HG02623 (cell line): ENCODE data around the gene ACSF2.
"Not testable (repeated sequence)": the region's sequence is repeated elsewhere in the genome, so short reads cannot be mapped to it uniquely, and the experiment has no call there.

Source experiments
- ATAC-seq: cut with Tn5 transposase; IDR thresholded peaks from one replicate; pipeline ENCODE4 v1.9.1; 2021; ENCODE audit warnings: moderate library complexity; ENCODE audit not compliant: unreplicated experiment

The ACSF2 gene

DNA sequence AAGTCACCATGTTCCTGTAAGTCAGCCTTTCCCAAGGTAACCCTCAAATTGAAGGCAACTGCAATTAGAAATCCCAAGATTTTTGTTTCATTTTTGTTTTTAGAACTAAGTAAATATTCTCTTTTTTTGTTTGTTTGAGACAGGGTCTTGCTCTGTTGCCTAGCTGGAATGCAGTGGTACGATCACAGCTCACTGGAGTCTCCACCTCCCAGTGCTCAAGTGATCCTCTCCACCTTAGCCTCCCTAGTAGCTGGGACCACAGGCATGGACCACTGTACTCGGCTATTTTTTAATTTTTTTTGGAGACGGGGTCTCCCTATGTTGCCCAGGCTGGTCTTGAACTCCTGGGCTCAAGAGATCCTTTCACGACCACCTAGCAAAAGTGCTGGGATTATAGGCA is 18.1 kb upstream of the ACSF2 start:
- no peak for ATAC-seq

DNA sequence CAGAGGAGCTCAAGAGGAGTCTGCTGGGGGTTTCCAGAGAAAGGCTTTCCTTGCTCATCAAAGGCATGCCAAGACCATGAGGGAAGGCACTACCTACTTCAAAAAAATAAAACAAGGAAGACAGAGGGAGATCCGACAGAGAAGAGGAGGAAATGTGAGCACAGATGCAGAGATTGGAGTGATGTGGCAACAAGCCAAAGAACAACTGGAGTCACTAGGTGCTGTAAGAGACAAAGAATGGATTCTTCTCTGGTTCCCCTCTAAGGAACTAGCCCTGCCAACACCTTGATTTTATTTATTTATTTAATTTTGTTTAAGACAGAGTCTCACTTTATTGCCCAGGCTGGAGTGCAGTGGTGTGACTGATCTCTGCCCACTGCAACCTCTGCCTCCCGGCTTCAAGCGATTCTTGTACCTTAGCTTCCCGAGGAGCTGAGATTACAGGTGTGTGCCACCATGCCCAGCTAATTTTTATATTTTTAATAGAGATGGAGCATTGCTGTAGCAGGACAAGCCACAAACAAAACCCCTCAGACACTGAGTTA is 13.8 kb upstream of the ACSF2 start:
- ATAC-seq, result no peak

DNA sequence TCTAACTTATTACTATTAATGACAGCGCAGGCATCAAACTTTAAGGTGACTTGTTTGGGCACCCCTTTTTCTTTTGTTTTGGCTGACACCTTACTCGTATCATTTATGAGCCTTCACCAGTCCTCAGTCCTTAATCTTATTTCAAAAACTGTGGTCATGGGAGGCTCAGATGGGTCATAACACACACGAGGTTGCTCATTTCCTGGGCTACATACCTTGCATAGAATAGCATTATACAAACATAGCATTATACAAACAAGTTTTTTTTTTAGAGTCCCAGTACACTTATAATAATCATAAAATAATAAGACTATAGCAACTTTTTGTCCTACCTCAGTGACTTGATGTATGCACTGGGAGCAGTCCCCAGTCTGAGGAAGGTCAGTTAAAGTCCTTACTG is 11.2 kb upstream of the ACSF2 start:
- no peak for ATAC-seq

DNA sequence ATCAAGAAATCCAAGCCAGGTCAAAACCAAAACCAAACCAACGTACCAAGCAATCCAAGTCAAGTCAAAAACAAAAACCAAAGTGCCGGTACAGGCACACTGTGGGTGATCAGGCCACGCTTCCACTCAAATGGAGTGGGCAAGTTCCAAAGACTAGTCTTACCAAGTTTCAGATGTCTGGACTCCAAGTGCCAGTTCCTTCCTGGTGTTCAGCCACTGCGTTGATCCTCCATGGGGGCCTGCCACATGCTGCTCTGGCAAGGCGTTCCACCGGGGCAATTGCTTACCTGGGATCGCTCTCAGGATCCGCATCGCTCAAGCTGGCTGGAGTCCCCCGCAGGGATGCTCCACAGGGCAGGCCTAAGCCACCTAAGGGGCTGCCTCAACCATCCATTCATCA is 6.4 kb upstream of the ACSF2 start:
- ATAC-seq, result not testable (repeated sequence)

DNA sequence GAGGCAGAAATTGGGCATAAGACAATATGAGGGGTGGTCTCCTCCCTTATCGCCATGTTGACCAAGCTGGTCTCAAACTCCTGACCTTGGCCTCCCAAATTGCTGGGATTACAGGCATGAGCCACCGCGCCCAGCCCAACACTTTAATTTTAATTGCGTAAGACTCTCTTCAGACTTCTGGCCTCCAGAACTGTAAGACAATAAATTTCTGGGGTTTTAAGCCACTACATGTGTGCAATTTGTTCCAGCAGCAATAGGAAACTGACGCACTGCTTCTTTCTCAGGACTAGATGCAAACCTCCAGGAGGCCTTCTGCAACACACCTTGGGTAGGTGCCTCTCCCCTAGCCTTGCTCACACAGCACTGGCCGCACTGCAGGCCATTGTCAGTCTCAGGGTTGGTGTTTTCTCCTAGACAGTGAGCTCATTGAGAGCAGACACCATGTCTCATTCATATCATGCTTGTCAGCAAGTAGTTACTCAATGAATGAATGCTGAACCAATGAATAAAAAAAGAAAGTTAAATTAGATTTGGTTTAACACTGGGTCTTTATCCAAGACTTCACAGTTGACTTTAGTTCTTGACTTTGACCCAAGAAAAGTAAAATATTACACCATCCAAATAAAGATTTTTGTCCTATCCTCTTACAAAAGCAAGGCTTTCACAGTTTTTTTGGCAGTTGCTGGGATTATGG is 5.5 kb upstream of the ACSF2 start:
- ATAC-seq, result no peak

DNA sequence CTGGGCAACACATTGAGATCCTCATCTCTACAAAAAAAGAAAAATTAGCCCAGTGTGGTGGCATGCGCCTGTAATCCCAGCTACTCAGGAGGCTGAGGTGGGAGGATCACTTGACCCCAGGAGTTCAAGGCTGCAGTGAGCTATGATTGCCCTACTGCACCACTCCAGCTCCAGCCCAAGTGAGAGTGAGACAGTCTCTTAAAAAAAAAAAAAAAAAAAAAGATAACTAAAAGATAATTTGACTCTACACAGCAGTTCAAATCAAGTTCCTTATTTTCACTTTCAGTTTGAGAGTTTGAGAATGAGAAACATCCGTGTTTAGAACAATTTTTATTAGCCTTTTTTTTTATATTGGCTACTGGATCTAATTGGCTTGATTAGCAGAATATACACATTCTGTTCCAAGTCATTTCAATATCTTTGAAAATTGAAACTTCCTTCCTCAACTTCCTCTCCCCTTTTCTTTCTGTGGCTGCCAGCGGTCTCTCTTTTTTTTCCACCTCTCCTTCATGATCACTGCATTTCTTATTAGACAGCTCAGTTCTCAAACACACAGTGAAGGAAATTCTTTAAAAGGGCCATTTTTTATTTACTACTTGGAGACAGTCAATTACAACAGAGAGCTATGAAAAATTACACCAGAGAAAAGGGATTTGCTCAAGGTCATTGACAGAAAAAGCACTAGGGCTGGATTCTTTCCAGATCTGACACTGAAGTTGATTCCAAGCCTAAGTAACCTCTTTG is 4.5 kb upstream of the ACSF2 start:
- ATAC-seq, result no peak

DNA sequence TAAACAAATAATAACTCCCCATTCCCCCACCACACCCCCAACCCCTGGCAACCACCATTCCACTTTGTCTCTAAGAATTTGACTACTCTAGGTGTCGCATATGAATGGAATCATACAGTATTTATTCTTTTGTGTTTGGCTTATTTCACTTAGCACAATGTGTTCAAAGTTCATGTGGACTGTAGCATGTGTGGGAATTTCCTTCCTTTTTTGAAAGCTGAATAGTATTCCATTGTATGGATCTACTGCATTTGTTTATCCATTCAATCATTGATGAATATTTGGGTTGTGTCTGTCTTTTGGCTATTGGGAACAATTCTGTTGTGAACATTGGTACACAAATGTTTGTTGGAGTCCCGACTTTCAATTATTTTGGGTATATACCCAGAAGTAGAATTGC is 3.3 kb upstream of the ACSF2 start:
- no peak for ATAC-seq

DNA sequence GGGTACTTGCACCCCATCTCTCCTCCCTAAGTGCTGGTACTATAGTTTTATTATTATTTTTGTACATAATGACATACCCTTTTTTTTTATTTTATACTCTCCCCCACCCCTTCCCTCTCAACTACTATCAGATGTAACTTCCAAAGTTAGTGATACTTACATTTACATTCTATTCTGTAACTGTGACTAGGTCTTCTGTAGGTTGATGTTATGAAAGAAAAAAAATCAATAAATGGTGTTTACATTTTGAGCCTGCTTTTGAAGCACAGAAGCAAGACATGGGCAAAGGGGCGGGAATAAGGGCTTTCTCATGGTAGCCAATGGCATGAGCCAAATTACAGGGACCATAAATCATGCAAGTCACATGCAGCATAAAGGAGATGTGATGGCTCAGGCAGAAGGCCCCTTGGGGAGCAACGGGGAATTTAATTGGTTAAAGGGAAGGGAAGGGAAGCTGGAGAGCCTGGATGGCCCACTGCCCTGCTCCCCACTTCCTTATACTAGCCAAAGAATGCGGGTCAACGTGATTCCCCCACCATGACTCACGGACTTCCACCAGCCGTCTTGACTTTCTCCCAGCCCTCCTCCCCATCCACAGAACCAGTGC is 2.4 kb upstream of the ACSF2 start:
- ATAC-seq, result no peak

DNA sequence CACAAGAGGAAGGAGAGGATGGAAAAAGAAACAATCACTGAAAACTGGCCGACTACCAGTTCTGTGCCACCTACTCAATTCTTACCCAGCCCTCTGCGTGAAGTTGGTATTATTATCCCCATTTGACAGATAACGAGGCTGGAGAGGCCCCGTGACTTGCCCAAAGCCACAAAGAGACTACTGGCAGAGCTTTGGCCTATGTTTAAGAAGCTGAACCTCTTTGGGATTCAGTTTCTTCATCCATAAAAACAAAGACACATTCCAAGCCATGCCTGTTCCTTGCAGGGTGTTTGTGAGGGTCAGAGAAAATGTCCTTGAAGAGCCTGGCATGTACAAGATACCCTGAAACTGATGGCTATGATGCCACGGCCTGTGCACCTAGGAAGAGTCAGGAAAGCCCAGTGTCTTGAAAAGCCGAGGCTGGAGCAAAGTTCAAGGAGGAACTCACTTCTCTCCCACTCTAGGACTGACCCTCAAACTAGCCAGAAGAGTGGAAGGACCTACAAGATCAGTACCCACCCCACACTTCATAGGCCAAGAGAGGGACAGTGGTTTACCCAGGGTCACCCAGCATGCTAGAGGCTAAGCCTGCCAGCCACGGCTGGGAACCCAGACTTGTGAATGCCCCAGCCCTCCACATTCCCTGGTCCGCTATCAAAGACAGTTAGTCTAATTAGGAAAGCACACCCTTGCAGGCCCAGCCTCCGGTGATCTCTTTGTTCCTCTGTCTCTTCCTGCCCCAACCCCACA is 1.6 kb upstream of the ACSF2 start:
- no peak for ATAC-seq

DNA sequence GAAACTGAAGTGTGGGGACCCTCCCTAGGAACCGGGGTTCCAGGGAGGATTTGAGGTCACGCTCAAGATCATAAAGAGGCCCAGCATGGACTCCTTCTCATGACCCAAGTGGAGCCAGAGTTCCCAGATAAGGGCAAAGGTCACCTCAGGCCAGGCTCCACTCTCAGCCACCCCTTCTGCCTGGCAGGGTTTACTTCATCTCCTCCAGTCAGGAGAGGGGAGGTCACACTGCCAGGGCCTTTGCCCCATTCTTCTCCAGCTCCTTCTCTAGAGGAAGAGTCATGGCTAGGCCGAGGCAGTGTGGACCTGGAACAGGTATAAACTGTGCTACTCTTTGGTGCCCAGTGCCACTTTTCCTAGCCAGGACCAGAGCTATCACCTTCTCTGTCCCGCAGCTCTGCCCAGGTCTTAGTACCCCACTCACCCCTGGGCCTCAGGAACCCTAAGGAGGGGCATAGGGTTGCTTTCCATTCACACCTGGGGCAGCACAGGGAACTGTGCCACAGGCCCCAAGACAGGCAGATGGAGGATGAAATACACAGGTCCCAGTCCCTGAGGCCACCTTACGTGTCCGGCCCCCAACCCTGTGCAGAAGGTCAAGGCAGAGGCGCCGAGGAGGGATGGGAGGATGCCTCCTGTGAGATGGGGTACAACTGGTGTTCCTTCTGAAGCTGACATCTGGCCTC is 879 bp upstream of the ACSF2 start:
- ATAC-seq, result no peak

DNA sequence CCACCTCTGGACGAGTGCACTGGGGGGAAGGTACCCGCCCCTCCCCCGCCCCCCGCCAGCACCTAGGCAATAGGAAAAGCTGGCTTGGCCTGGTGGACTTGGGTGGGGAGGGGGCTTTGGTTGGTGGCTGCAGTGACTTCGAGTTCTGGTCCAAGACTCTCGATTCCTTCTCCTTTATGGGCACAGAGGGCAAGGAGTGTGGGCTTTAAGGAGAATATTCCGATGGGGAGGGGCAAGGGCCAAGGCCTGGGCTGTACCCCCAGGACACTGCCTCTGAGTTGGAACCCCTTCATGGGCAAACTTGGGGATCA is 409 bp downstream of the ACSF2 start:
- ATAC-seq, result no peak

DNA sequence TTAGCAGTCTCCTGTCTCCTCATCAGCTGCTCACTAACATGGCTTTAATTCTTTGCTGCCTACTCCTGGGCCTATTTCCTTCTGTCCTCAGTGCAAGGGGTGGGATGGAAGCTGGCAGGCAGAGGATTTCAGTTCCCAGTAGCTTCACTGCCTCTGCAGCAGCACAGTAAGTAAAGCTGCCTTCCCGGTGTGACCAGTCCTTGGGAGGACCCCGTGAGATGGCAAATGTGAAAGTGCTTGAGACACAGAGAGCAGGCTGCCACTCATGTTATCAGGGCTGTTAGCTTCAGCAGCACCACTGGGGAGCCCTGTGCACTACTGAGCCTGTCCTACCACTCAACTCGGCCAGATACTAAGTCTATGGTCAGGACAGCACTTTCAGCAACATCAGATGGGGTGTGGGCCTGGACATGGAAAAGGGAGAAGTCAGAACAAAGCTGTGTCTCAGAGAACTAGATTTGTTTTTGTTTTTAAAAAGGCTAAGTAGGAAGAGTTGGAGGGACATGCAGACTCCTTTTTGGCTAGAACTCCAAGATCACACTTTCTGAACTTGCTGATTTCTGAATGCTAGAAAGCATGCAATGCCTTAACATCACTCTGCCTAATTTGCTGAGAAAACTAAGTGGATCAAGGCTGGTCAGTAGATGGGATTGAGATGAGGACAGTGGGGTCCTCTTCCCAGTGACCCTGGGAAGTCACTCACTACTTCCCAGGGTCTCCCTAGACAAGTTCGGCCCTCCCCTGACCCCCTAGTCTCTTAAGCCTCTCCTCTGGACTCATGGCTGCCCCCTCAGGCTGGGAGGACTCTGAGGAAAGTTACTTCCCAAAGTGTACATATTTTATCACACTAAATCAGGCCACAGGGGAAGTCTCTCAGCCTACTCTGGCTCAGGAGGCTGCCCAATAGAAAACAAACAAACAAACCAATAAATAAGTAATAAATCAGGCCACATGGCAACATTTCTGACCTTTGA is 1.1 kb downstream of the ACSF2 start:
- ATAC-seq, result no peak

DNA sequence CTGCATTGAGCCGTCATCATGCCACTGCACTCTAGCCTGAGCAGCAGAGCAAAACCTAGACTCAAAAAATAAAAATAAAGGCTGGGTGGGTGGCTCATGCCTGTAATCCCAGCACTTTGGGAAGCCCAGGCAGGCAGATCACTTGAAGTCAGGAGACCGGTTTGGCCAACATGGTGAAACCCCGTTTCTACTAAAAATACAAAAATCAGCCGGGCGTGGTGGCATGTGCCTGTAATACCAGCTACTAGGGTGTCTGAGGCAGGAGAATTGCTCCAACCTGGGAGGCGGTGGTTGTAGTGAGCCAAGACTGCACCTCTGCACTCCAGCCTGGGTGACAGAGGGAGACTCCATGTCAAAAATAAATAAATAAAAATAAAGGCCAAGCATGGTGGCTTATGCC is 2.1 kb downstream of the ACSF2 start:
- not testable (repeated sequence) for ATAC-seq

DNA sequence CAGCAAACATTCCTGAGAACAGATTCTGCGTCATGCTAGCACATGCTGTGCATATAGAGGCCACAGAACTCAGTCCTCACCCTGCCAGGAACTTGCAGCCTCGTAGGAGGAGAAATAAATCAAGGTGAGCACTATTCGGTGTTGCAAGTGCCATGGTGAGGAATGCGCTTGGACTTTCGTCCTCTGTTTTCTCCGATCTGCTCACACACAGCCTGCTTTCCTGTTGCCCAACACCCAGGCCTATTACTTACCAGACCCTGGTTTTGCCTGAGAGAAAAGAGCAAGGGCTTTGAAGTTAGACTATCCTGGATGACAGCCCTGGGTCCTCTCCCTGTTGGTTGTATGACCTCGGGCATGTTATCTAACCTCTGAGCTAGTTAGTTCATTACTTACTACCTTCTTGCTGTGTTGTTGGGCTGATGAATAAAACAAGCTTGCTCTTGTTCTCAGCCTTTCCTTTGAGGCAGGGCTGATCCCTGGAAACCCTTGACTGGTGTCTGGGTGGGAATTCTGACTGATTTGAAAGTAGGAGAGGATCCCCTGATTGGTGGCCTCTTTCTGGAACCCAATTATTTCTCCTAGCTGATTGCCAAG is 2.9 kb downstream of the ACSF2 start:
- ATAC-seq, result no peak

DNA sequence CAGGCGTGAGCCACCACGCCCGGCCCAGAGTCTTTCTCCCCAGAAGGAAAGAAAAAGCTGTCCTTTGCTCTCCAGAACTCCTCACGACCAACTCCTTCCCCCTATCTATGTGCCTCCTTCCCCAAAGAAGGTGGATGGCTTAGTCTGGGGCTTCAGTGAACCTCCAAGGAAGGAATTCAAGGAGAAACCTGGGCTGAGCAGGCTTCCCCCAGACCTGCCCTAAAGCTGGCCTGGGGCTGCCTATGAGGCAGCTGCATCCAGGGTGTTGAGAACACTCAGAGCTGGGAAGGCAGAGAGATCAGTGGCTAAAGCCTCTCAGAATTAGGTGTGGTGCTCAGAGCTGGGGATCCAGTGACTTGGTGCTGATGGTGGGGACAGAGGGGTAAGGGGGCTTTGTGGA is 3.8 kb downstream of the ACSF2 start:
- ATAC-seq, result no peak

DNA sequence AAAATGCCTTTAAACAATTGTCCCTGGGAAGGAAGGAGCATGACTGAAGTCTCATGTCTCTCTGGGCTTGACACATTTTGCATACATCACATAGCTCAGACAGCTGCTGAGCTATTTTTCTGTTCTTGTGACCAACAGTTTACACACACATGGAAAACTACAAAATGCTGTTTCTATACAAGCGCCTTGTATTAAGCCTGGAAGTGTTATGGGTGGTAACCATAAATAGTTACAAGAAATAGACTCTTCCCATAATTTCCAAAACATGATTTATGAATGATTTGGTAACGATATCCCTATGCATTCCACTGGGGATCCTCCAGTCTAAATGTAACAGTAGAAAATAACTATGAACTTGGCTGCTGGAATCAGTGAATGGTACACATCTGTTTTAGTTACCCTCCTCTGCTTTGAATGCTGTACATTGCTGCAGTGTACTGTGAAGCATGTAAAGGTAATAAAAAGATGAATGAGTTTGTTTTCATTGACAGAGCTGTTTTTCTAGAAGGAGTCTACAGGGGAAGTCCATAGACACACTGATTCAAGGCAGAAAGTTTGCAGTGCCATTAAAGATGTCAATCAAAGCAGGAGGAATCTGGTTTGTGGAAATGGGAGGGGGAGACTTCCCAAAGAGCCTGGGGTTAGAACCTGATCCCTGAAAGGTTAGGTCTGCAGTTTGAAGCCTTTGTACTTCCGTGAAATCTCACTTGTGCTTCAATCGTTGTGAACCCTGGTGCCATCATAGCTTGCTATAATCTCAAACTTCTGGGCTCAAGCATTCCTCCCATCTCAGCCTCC is 5.0 kb downstream of the ACSF2 start:
- no peak for ATAC-seq

DNA sequence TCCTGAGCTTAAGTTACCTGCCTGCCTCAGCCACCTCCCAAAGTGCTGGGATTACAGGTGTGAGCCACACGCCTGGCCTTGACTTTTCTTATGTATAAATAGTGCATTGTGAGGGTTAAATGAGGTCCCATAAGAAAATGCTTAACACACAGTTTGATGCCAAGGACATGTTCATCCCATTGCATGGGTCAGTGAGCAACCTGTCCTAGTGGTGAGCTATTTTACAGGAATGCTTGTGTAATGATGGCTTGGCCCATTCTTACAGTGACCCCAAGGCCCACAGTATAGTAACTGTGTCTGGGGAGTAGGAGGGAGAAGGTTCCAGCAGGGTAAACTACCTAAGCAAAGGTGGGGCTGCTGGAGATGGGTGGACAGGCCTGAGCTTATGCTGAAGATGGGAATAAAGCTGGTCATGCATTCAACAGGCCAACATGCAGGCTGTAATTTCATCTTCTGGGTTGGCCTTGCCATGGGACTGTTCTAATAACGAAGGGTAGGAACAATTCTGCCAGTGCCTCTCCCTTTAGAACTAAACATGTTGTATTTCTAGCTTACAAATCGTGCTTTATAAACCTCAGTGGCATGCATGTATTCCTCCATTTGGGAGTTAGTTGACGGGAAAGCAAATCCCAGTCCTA is 6.2 kb downstream of the ACSF2 start:
- no peak for ATAC-seq

DNA sequence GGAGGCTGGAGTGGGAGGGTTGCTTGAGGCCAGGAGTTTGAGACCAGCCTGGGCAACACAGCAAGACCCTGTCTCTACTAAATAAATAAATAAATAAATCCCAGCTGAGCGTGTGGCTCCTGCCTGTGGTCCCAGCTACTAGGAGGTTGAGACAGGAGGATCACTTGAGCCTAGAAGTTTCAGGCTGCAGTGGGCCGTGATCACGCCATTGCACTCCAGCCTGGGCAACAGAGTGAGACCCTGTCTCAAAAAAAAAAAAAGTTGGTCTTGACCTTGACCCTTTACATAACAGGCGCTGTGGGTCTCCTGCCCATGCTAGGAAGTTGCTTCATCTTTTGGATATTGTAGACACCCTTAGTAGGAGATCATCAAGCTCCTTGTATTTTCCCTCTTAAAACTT is 11.4 kb downstream of the ACSF2 start:
- ATAC-seq, result no peak
